ENCODE results near the gene CLK2.

- no peak for TF ChIP-seq RAD21 (IDR thresholded peaks at IDR 0.05; ENCODE audit: low read depth)
- TF ChIP-seq REST (IDR thresholded peaks at IDR 0.05; ENCODE audit: low read depth), result no peak
- TF ChIP-seq TAF1 (IDR thresholded peaks at IDR 0.05; ENCODE audit: low read depth), result no peak
- no peak for TF ChIP-seq EP300 (IDR thresholded peaks at IDR 0.05; ENCODE audit: borderline replicate concordance)
- no peak for TF ChIP-seq NFIC (IDR thresholded peaks at IDR 0.05)
- no peak for TF ChIP-seq CREB1 (IDR thresholded peaks at IDR 0.05; ENCODE audit: low read depth)
Measured at GRCh38 chr1:155269381-155269780, 3.9 kb downstream of the CLK2 start.

All from Ishikawa (cell line).